Esophagus muscularis mucosa (tissue), 4 donors: ENCODE results near the gene MOB2. TPM values are rescaled to one million over a fixed set of nuclear protein-coding genes. Genes with fewer than 3 reads are reported as not detected.

ENCODE experiments used
- DNase-seq: peaks from one replicate; pipeline ENCODE4 v3.0.0-alpha.2; 2017; ENCODE audit errors: extremely low spot score
- H3K27ac ChIP-seq, 4 donors: fragments of 200-600 bp; sonication (generic); replicated peaks in 1 of 4; 1 replicate in 3 of 4; 2 replicates in 1 of 4; pipeline ENCODE4 v1.5.1; 2016 to 2019; ENCODE audit warnings: mild to moderate bottlenecking in 1 of 4
- H3K27me3 ChIP-seq, 4 donors: fragments of 200-600 bp; sonication (generic); one replicate each; pipeline versions ENCODE4 v1.5.1 to v1.6.0; 2016 to 2019
- H3K36me3 ChIP-seq, 4 donors: fragments of 200-600 bp; sonication (generic); one replicate each; pipeline ENCODE4 v1.5.1; 2016 to 2019
- H3K4me1 ChIP-seq, 4 donors: fragments of 200-600 bp; sonication (generic); one replicate each; pipeline ENCODE4 v1.5.1; 2016 to 2019
- H3K4me3 ChIP-seq, 4 donors: fragments of 200-600 bp; sonication (generic); 1 replicate in 2 of 4; 2 replicates in 2 of 4; pipeline ENCODE4 v1.5.1; 2016 to 2019; ENCODE audit warnings: mild to moderate bottlenecking in 4 of 4, moderate library complexity in 1 of 4
- H3K9me3 ChIP-seq, 4 donors: fragments of 200-600 bp; sonication (generic); 1 replicate in 3 of 4; 2 replicates in 1 of 4; pipeline ENCODE4 v1.5.1; 2016 to 2019
- CTCF ChIP-seq, 3 experiments: fragments of 200-600 bp in 2 of 3; fragments of 450-650 bp in 1 of 3; sonication (generic) in 2 of 3; IDR thresholded peaks; one replicate each; pipeline ENCODE4 v1.5.1; 2017 to 2019; ENCODE audit warnings: antibody characterized with exemption in 3 of 3, mild to moderate bottlenecking in 2 of 3, moderate library complexity in 1 of 3
- EP300 ChIP-seq: sonication (generic); formaldehyde crosslinking; IDR thresholded peaks from one replicate; pipeline ENCODE4 v1.6.1; 2017; ENCODE audit warnings: antibody characterized with exemption
- POLR2A ChIP-seq: fragments of 450-650 bp; IDR thresholded peaks from one replicate; pipeline ENCODE4 v1.6.1; 2017; ENCODE audit warnings: antibody characterized with exemption, moderate library complexity, mild to moderate bottlenecking, low read depth
- POLR2AphosphoS5 ChIP-seq, 2 donors: sonication (generic); formaldehyde crosslinking; IDR thresholded peaks; one replicate each; pipeline ENCODE4 v1.6.1; 2017; ENCODE audit warnings: antibody characterized with exemption in 2 of 2
- WGBS: methylation state at CpG from one replicate; pipeline ENCODE4 v1.1.5; 2018; 5-methylcytosine and 5-hydroxymethylcytosine counted together
- intact Hi-C: fragments of 100-400 bp; cut with DNase I; formaldehyde crosslinking; loops from one replicate; pipeline ENCODE4 v1.15.1; 2023
- total RNA-seq, 4 donors: library from RNA; depleted of rRNA; stranded (reverse); fragments of >200 nt; gene quantifications; one replicate each; pipeline versions ENCODE4 v1.1.0 to v1.2.1, GENCODE V29; 2016

Gene MOB2
- total RNA-seq, 4 donors from 2014 or later: 66.6 to 115 (median 89.5) TPM

DNA sequence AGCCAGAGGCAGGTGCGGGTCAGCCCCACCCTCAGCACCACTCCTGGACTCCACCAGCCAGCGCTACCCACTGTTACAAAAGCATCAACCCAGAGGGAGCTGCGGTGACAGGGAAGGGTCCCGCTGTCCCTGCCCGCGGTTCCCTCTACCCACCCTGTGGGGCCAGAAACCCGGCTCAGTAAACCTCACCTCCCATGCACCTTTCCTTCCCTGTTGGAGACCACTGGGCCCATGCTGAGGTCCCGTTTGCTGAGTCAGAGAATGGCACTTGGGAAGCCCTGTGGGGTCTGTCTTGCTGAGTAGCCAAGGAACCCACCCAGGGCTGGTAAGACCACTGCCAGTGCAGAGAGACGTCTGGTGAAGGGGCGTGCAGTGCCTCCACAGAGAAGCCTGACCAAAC is 42.1 kb upstream of the MOB2 start:
- peaks cover 0 to 13% (median 4%) of the 10 kb centered on the region in 4 donors for H3K36me3 ChIP-seq
- no peak for TF ChIP-seq POLR2AphosphoS5 (IDR thresholded peaks at IDR 0.05)
- TF ChIP-seq POLR2A: no peak
- TF ChIP-seq CTCF (IDR thresholded peaks at IDR 0.05): no peak
- 94% methylated on average over 4 of the region's 10 CpGs for WGBS
- H3K27me3 ChIP-seq: no peaks in the 10 kb centered on the region
- H3K27ac ChIP-seq: no peak overlapping the region
- DNase-seq: no peak
- no peaks in the 10 kb centered on the region for H3K9me3 ChIP-seq
- no peak overlapping the region for H3K4me3 ChIP-seq
- intact Hi-C loops: no loop called here
- peaks cover 69 to 86% (median 76%) of the 10 kb centered on the region in 4 donors for H3K4me1 ChIP-seq

- 82% methylated on average over 15 of the region's 15 CpGs for WGBS
- H3K36me3 ChIP-seq: peaks cover 0 to 5% (median 2%) of the 10 kb centered on the region in 4 donors
- no peak for TF ChIP-seq CTCF (IDR thresholded peaks at IDR 0.05)
- TF ChIP-seq EP300: no peak
- TF ChIP-seq POLR2A: no peak
- TF ChIP-seq POLR2AphosphoS5 (IDR thresholded peaks at IDR 0.05): no peak
- no peaks in the 10 kb centered on the region for H3K9me3 ChIP-seq
- H3K27me3 ChIP-seq: no peaks in the 10 kb centered on the region
- DNase-seq: no peak
- intact Hi-C loops: no loop called here
- peaks cover 56 to 74% (median 67%) of the 10 kb centered on the region in 4 donors for H3K4me1 ChIP-seq
- no peak overlapping the region for H3K27ac ChIP-seq
- H3K4me3 ChIP-seq: no peak overlapping the region
These were observed 40.2 kb upstream of the MOB2 start for GRCh38 chr11:1526785-1527184.

DNA sequence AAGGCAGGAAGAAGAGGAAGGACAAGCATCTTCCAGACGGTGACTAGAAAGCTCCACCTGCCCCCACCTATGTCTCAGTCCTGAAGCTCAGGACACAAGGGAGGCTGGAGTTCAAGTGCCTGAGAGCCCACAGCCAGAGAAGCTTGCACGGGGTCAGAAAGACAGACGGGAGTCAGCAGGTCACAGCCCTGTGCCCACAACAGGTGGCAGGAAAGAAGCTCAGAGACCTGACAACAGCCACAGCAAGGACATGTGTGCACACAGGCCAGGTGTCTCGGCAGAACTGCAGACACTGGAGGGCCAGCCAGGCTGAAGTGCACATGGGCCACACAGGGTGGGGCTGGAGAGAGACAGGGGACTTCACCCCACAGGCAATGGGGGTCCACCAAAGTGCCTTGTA is 37.2 kb upstream of the MOB2 start:
- TF ChIP-seq CTCF (IDR thresholded peaks at IDR 0.05) (no peak), EP300 (no peak), POLR2AphosphoS5 (IDR thresholded peaks at IDR 0.05) (no peak), POLR2A (no peak)
- WGBS: 81% methylated on average over 4 of the region's 4 CpGs

GRCh38 chr11:1523077-1523476 is 36.5 kb upstream of the MOB2 start:
- H3K27me3 ChIP-seq: no peaks in the 10 kb centered on the region
- no peaks in the 10 kb centered on the region for H3K9me3 ChIP-seq
- H3K4me1 ChIP-seq: peaks cover 50 to 75% (median 64%) of the 10 kb centered on the region in 4 donors
- H3K27ac ChIP-seq: no peak overlapping the region
- no peak for TF ChIP-seq POLR2A
- no peak for TF ChIP-seq POLR2AphosphoS5 (IDR thresholded peaks at IDR 0.05)
- TF ChIP-seq CTCF (IDR thresholded peaks at IDR 0.05): no peak
- TF ChIP-seq EP300: no peak
- no peak for DNase-seq
- intact Hi-C loops: loop anchor here (5.0 kb wide), 1 partner anchor 261 kb away; no protein-coding TSS in a partner anchor
- H3K36me3 ChIP-seq: peaks cover 0 to 5% (median 2%) of the 10 kb centered on the region in 4 donors
- WGBS: 90% methylated on average over 6 of the region's 6 CpGs
- no peak overlapping the region for H3K4me3 ChIP-seq

More for the DNA sequence above, 37.2 kb upstream of the MOB2 start:
- Histone ChIP-seq H3K36me3 (peaks cover 0 to 5% (median 2%) of the 10 kb centered on the region in 4 donors), H3K27ac (no peak overlapping the region), H3K4me3 (no peak overlapping the region), H3K4me1 (peaks cover 57 to 77% (median 66%) of the 10 kb centered on the region in 4 donors), H3K9me3 (no peaks in the 10 kb centered on the region), H3K27me3 (no peaks in the 10 kb centered on the region)
- intact Hi-C loops: loop anchor here (5.0 kb wide), 1 partner anchor 261 kb away; no protein-coding TSS in a partner anchor
- DNase-seq: no peak

- TF ChIP-seq POLR2A (no peak), CTCF (IDR thresholded peaks at IDR 0.05) (no peak), EP300 (no peak), POLR2AphosphoS5 (IDR thresholded peaks at IDR 0.05) (no peak)
- Histone ChIP-seq H3K27ac (no peak overlapping the region), H3K4me3 (no peak overlapping the region), H3K4me1 (peaks cover 53 to 80% (median 65%) of the 10 kb centered on the region in 4 donors), H3K36me3 (peaks cover 0 to 5% (median 2%) of the 10 kb centered on the region in 4 donors), H3K9me3 (no peaks in the 10 kb centered on the region), H3K27me3 (no peaks in the 10 kb centered on the region)
- intact Hi-C loops: loop anchor here (5.0 kb wide), 1 partner anchor 260 kb away; no protein-coding TSS in a partner anchor
- WGBS: 93% methylated on average over 8 of the region's 8 CpGs
- DNase-seq: no peak
These were observed 35.5 kb upstream of the MOB2 start for GRCh38 chr11:1522081-1522424.
